HCT116 (cell line): Measurements from ENCODE around the gene LRIG3. TPM values are rescaled to one million over a fixed set of nuclear protein-coding genes. Genes with fewer than 3 reads are reported as not detected.

ENCODE experiments used
- ATAC-seq: fragments of 200-7000 bp; cut with Tn5 transposase; 2 replicates; pipeline ENCODE4 v1.9.1; 2020; ENCODE audit warnings: mild to moderate bottlenecking, moderate library complexity
- BruUV-seq: library from RNA; stranded (reverse); fragments of 400-500 nt; replicated peaks from 2 replicates; lab custom pipeline; 2021; lab: Mats Ljungman, UMichigan
- CTCF ChIA-PET: fragments of 300-600 bp; sonication (Branson Sonifier 250); formaldehyde crosslinking; loops from one replicate; lab custom pipeline; 2021; ENCODE audit warnings: antibody characterized with exemption; lab: Charles Lee
- POLR2A ChIA-PET: fragments of 300-600, 350-600 bp; sonication (Branson Sonifier 250); formaldehyde crosslinking; loops from one replicate; lab custom pipeline; 2021; ENCODE audit warnings: antibody characterized with exemption; lab: Charles Lee
- RAD21 ChIA-PET, 2 experiments: fragments of 300-600 bp; sonication (Branson Sonifier 250); formaldehyde crosslinking; loops; one replicate each; lab custom pipeline; 2023; ENCODE audit warnings: low total read pairs in 2 of 2; ENCODE audit not compliant: uncharacterized antibody in 2 of 2, unreplicated experiment in 2 of 2, low non-redundant PET in 1 of 2; lab: Charles Lee
- DNase-seq: peaks from one replicate; pipeline ENCODE4 v3.0.0-alpha.2; 2010; ENCODE audit warnings: low read depth, low spot score
- H2AFZ ChIP-seq: fragments of 200-600 bp; shearing (Covaris generic), sonication (generic); 2 replicates; pipeline ENCODE4 v1.6.1; 2017; ENCODE audit warnings: low read depth, mixed run types, mixed read lengths, antibody characterized with exemption, low read length; ENCODE audit not compliant: poor library complexity, severe bottlenecking
- H3K27ac ChIP-seq: 2 replicates; pipeline ENCODE4 v1.5.1; 2012; ENCODE audit warnings: low read depth, low read length
- H3K27me3 ChIP-seq: fragments of 200-600 bp; sonication (generic); 2 replicates; pipeline ENCODE4 v1.6.1; 2016; ENCODE audit warnings: mixed run types, low read length, mixed read lengths; ENCODE audit not compliant: insufficient read depth
- H3K36me3 ChIP-seq, 2 experiments: fragments of 200-500 bp in 1 of 2; fragments of 200-600 bp in 1 of 2; sonication (Bioruptor generic) in 1 of 2; sonication (generic) in 1 of 2; 2 replicates each; pipeline versions ENCODE4 v1.5.1 to v1.6.1; 2014 to 2016; ENCODE audit warnings: low read length in 2 of 2, inconsistent platforms in 1 of 2, mixed read lengths in 1 of 2, mixed run types in 1 of 2; ENCODE audit not compliant: insufficient read depth in 2 of 2, control insufficient read depth in 1 of 2
- H3K4me1 ChIP-seq, 2 experiments: fragments of 200-600 bp in 1 of 2; sonication (generic) in 1 of 2; 2 replicates each; pipeline versions ENCODE4 v1.5.1 to v1.6.1; 2012 to 2017; ENCODE audit warnings: low read length in 2 of 2, inconsistent platforms in 1 of 2, mild to moderate bottlenecking in 1 of 2, mixed read lengths in 1 of 2, mixed run types in 1 of 2, moderate library complexity in 1 of 2; ENCODE audit not compliant: insufficient read depth in 2 of 2, control insufficient read depth in 1 of 2
- H3K4me2 ChIP-seq: fragments of 200-600 bp; sonication (generic); 2 replicates; pipeline ENCODE4 v1.6.1; 2017; ENCODE audit warnings: mixed run types, low read length, mixed read lengths
- H3K4me3 ChIP-seq, 2 experiments: fragments of 200-600 bp in 1 of 2; sonication (generic) in 1 of 2; replicated peaks in 1 of 2; 2 replicates each; pipeline ENCODE4 v1.5.1; 2011 to 2016; ENCODE audit warnings: low read length in 2 of 2, control low read depth in 1 of 2, low read depth in 1 of 2, mild to moderate bottlenecking in 1 of 2, mixed read lengths in 1 of 2, mixed run types in 1 of 2
- H3K79me2 ChIP-seq: fragments of 200-600 bp; sonication (generic); 2 replicates; pipeline ENCODE4 v1.6.1; 2017; ENCODE audit warnings: mild to moderate bottlenecking, mixed run types, low read length, moderate library complexity, mixed read lengths; ENCODE audit not compliant: insufficient read depth
- H3K9ac ChIP-seq: fragments of 200-600 bp; sonication (generic); 2 replicates; pipeline ENCODE4 v1.6.1; 2016; ENCODE audit warnings: low read length, mixed read lengths
- H3K9me2 ChIP-seq: fragments of 200-600 bp; sonication (generic), shearing (Covaris generic); 2 replicates; pipeline ENCODE4 v1.6.1; 2017; ENCODE audit warnings: mixed run types, mild to moderate bottlenecking, moderate library complexity; ENCODE audit not compliant: insufficient read depth
- H3K9me3 ChIP-seq, 2 experiments: fragments of 200-500 bp in 1 of 2; fragments of 200-600 bp in 1 of 2; sonication (Bioruptor generic) in 1 of 2; sonication (generic) in 1 of 2; 2 replicates each; pipeline ENCODE4 v1.6.1; 2014 to 2017; ENCODE audit warnings: low read length in 2 of 2, mixed read lengths in 2 of 2, inconsistent platforms in 1 of 2, low read depth in 1 of 2, mild to moderate bottlenecking in 1 of 2, mixed run types in 1 of 2, moderate library complexity in 1 of 2; ENCODE audit not compliant: control insufficient read depth in 1 of 2, insufficient read depth in 1 of 2
- H4K20me1 ChIP-seq: fragments of 200-600 bp; sonication (generic), shearing (Covaris generic); 2 replicates; pipeline ENCODE4 v1.6.1; 2017; ENCODE audit warnings: mixed run types, mild to moderate bottlenecking, moderate library complexity; ENCODE audit not compliant: insufficient read depth
- CEBPB ChIP-seq: IDR thresholded peaks from 2 replicates; pipeline ENCODE4 v1.6.1; 2012; ENCODE audit warnings: low read depth
- EGR1 ChIP-seq: IDR thresholded peaks from 2 replicates; pipeline ENCODE4 v1.6.1; 2012; ENCODE audit warnings: low read depth
- EZH2 ChIP-seq: fragments of 200-600 bp; sonication (generic); IDR thresholded peaks from 2 replicates; pipeline ENCODE4 v1.6.1; 2017; ENCODE audit warnings: antibody characterized with exemption, mixed run types
- FOSL1 ChIP-seq: IDR thresholded peaks from 2 replicates; pipeline ENCODE4 v1.6.1; 2012; ENCODE audit warnings: low read depth
- POLR2A ChIP-seq: IDR thresholded peaks from 2 replicates; pipeline ENCODE4 v1.7.0; 2011; ENCODE audit warnings: borderline replicate concordance; ENCODE audit not compliant: insufficient read depth, insufficient read length; ENCODE audit errors: extremely low read depth
- POLR2AphosphoS5 ChIP-seq: IDR thresholded peaks from 2 replicates; pipeline ENCODE4 v1.6.1; 2011; ENCODE audit warnings: mild to moderate bottlenecking, low read depth, low read length, moderate library complexity
- SIN3A ChIP-seq: IDR thresholded peaks from 2 replicates; pipeline ENCODE4 v1.6.1; 2012; ENCODE audit warnings: low read depth
- SP1 ChIP-seq: IDR thresholded peaks from 2 replicates; pipeline ENCODE4 v1.6.1; 2012; ENCODE audit warnings: low read depth
- ZFX ChIP-seq: fragments of 450-650 bp; IDR thresholded peaks from 2 replicates; pipeline ENCODE4 v1.6.1; 2017
- ZNF274 ChIP-seq: fragments of 200-500 bp; sonication (Bioruptor generic); IDR thresholded peaks from 2 replicates; pipeline ENCODE4 v1.6.1; 2014; ENCODE audit warnings: mild to moderate bottlenecking, low read depth, low read length, inconsistent platforms
- intact Hi-C: fragments of 100-400 bp; cut with micrococcal nuclease; formaldehyde crosslinking; loops from 2 replicates; pipeline ENCODE4 v1.10.0; 2022
- total RNA-seq: library from RNA; stranded (reverse); gene quantifications from one replicate; pipeline ENCODE4 v1.2.1, GENCODE V29; 2021; ENCODE audit not compliant: unreplicated experiment
- TF ChIP-seq, protein P1 (sequence below): IDR thresholded peaks from 2 replicates; pipeline ENCODE4 v1.6.1; 2011; ENCODE audit warnings: mild to moderate bottlenecking, low read length, moderate library complexity; ENCODE audit not compliant: insufficient replicate concordance; ENCODE audit errors: extremely low read depth
- TF ChIP-seq, protein P2 (sequence below): IDR thresholded peaks from 2 replicates; pipeline ENCODE4 v1.6.1; 2012; ENCODE audit warnings: low read depth
- TF ChIP-seq, protein P3 (sequence below): IDR thresholded peaks from 2 replicates; pipeline ENCODE4 v1.6.1; 2012

The LRIG3 gene
- total RNA-seq, 1 experiment from 2014 or later = 11.1 TPM

DNA sequence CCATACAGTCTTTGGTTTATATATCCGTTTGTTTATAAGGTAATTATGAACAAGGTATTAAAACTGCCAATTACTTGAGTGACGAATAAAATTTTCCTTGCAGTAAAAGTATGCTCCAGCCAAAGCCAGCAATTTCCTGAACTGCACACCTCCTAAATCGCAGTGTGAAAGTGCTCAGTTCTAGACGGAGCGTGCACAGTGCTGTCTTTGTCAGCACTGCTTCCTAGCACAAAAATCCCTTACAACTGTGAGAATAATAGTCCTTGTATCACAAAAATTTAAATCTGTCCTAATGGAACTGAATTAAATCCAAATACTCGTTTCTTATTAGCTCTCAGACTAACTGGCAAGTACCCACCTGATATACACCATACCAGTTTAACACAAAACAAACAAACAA lies 26.3 kb downstream of the LRIG3 start (continued):
- TF ChIP-seq, protein P1, sequence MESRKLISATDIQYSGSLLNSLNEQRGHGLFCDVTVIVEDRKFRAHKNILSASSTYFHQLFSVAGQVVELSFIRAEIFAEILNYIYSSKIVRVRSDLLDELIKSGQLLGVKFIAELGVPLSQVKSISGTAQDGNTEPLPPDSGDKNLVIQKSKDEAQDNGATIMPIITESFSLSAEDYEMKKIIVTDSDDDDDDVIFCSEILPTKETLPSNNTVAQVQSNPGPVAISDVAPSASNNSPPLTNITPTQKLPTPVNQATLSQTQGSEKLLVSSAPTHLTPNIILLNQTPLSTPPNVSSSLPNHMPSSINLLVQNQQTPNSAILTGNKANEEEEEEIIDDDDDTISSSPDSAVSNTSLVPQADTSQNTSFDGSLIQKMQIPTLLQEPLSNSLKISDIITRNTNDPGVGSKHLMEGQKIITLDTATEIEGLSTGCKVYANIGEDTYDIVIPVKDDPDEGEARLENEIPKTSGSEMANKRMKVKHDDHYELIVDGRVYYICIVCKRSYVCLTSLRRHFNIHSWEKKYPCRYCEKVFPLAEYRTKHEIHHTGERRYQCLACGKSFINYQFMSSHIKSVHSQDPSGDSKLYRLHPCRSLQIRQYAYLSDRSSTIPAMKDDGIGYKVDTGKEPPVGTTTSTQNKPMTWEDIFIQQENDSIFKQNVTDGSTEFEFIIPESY = no peak
- TF ChIP-seq, protein P2, sequence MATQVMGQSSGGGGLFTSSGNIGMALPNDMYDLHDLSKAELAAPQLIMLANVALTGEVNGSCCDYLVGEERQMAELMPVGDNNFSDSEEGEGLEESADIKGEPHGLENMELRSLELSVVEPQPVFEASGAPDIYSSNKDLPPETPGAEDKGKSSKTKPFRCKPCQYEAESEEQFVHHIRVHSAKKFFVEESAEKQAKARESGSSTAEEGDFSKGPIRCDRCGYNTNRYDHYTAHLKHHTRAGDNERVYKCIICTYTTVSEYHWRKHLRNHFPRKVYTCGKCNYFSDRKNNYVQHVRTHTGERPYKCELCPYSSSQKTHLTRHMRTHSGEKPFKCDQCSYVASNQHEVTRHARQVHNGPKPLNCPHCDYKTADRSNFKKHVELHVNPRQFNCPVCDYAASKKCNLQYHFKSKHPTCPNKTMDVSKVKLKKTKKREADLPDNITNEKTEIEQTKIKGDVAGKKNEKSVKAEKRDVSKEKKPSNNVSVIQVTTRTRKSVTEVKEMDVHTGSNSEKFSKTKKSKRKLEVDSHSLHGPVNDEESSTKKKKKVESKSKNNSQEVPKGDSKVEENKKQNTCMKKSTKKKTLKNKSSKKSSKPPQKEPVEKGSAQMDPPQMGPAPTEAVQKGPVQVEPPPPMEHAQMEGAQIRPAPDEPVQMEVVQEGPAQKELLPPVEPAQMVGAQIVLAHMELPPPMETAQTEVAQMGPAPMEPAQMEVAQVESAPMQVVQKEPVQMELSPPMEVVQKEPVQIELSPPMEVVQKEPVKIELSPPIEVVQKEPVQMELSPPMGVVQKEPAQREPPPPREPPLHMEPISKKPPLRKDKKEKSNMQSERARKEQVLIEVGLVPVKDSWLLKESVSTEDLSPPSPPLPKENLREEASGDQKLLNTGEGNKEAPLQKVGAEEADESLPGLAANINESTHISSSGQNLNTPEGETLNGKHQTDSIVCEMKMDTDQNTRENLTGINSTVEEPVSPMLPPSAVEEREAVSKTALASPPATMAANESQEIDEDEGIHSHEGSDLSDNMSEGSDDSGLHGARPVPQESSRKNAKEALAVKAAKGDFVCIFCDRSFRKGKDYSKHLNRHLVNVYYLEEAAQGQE = no peak
- no peak for TF ChIP-seq SP1
- TF ChIP-seq, protein P3, sequence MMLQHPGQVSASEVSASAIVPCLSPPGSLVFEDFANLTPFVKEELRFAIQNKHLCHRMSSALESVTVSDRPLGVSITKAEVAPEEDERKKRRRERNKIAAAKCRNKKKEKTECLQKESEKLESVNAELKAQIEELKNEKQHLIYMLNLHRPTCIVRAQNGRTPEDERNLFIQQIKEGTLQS = no peak

DNA sequence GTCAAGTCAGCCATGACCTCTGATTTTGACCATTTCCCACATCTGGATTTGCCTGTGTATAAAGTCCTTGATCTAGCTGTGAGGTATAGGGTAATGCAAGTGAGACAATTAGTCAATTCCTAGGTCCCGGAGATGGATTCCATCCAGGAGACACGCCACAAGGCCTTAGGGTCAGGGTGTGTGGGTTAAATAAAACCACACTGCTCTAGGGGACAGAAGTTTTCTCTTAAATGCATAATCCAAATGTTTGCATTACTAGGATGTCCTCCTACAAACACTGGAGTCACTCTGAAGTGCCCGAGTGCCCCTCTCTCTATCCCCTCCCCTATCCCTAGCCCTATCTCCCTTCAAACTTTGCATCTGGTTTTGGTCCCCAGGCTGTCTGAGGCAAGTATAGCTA lies 26.8 kb downstream of the LRIG3 start:
- intact Hi-C loops = no loop called here
- ATAC-seq (no peak), DNase-seq (no peak)
- H3K9me3 ChIP-seq = no peaks in the 10 kb centered on the region
- H3K9me2 ChIP-seq = no peaks in the 10 kb centered on the region
- no peak overlapping the region for H3K9ac ChIP-seq
- peaks cover 22% of the 10 kb centered on the region; the same call in 1 of the 2 replicates for H3K79me2 ChIP-seq
- POLR2A ChIA-PET = no interaction called here
- no peak overlapping the region for H3K27ac ChIP-seq
- CTCF ChIA-PET = no interaction called here
- no peaks in the 10 kb centered on the region for H4K20me1 ChIP-seq
- BruUV-seq = no TSS peak
- no peaks in the 10 kb centered on the region for H3K27me3 ChIP-seq
- H3K4me2 ChIP-seq = no peak overlapping the region
- RAD21 ChIA-PET = no interaction called here
- no peak overlapping the region for H2AFZ ChIP-seq
- H3K4me1 ChIP-seq = no peaks in the 10 kb centered on the region; a peak in 1 of 4 replicates
- H3K36me3 ChIP-seq = peaks cover 0 to 11% of the 10 kb centered on the region in 2 experiments; a peak in 1 of 4 replicates
- H3K4me3 ChIP-seq = no peak overlapping the region
- TF ChIP-seq POLR2AphosphoS5 (no peak), EZH2 (no peak), CEBPB (no peak), ZFX (no peak), ZNF274 (no peak), SIN3A (no peak), FOSL1 (no peak), POLR2A (no peak), EGR1 (no peak)
- TF ChIP-seq, protein P3 = no peak
- TF ChIP-seq, protein P2 = no peak
